ENCODE results near the gene FGF10.

DNA sequence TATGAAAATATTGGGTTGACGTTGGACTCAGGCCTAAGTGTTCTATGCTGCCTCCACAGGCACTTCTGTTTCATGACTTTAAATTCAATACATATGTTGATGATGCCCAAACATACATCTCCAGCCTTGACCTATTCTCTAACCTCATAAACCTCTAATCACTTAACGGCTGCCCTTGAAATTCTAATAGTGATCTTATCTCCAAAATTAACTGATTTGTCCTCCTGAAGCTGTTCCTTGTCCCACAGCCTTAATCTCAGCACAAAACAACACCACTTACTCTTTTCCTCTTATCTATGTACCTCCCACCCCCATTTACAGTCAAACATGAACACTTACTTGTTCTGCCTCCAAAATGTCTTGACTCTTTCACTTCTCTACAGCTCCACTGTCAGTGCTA lies 43.3 kb downstream of the FGF10 start:
- no peak for TF ChIP-seq POLR2A (IDR thresholded peaks at IDR 0.05; ENCODE audit: low read length)
- TF ChIP-seq GATA1 (IDR thresholded peaks at IDR 0.05; ENCODE audit: low read depth, low read length) = no peak

Measured in erythroblast (primary cell).